NCI-H524 (cell line): ENCODE results near the gene INS.
"Not testable (repeated sequence)": the region's sequence is repeated elsewhere in the genome, so short reads cannot be mapped to it uniquely, and the experiment has no call there.

Experiments used
- DNase-seq, 2 experiments: peaks; one replicate each; lab custom pipeline; 2025; lab: John Stamatoyannopoulos, UW

The INS gene

DNA sequence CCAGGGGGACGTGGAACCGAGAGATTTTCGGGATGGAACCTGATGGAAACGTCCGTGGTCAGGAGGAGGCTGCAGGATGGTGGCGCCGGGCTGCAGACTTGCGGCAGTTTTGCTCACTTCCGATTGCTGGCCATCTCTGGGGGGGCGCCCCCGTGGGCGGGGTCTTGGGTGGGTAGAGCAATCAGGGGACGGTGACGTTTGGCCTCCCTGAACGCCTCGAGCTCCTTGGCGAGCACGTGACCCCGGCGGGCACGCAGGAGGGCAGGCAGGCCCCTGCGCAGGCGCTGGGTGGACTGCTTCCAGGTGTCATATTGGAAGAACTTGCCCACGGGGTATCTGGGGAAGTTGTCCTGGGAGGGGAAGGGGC, 28.2 kb downstream of the INS start:
- DNase-seq: peak in 1 of 2 experiments; percentile 6

DNA sequence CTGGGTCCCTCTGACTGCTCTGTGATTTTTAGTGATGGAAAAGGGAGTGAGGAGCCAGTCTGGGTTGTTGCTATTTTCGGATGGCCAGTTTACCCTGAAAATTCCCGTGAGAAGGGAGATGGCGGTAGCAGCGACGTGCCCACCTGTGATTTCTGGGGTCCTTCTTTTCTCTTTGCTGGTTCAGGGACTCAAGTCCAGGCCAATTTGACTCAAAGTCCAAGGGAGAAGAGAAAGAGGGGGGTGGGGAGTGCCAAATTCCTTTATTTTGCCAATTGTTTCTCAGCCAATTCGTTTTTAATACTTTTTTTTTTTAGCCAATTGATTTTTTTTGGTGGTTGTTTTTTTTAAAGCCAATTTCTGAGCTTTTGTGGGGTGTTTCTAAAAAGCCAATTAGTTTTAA, 28.8 kb downstream of the INS start:
- no peak for DNase-seq

DNA sequence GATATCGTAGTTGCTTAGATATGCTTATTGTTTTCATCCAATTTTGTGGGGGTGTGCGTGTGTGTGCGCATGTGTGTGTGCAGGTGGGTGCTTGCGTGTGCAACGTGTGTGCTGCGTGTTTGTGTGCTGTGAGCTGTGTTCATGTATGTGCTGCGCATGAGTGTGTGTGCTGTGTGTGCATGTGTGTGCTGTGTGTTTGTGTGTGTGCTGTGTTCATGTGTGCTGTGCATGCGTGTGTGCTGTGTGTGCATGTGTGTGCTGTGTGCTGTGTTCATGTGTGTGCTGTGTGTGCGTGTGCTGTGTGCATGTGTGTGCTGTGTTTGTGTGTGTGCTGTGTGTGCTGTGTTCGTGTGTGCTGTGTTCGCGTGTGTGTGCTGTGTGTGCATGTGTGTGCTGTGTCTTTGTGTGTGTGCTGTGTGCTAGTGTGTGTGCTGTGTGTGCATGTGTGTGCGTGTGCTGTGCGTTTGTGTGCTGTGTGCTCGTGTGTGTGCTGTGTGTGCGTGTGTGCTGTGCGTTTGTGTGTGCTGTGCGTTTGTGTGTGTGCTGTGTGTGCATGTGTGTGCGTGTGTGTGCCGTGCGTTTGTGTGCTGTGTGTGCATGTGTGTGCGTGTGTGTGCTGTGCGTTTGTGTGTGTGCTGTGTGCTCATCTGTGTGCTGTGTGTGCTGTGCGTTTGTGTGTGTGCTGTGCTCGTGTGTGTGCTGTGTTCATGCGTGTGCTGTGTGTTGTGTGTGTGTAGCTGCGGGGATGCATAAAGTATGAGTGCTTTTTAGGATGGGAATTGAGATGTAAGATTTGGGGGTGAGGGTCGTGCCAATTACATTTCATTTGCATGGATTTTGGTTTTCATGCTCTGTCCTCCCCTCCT, 29.4 kb downstream of the INS start:
- no peak for DNase-seq

DNA sequence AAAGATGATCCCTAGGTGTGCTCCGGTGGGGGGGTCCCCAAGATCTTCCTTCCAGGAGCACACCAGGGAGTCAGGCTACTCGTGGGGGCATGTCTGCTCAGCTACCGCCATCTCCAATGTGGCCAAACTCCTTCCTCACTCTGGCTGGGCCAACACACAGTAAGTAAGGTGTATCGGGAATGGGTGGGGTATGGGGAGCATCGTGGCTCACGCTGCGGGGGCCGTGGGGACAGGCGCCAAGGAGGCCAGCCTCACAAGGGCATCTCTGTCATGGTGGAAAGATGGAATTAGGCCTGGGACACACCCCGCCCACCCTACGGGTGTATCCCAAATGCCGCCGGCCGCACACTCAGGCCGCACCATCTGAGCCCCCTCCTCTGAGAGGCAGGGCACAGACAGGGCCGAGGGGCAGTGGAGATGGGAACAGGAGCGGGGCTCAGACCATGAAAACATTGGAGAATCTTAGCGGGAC, 30.1 kb downstream of the INS start:
- no peak for DNase-seq

DNA sequence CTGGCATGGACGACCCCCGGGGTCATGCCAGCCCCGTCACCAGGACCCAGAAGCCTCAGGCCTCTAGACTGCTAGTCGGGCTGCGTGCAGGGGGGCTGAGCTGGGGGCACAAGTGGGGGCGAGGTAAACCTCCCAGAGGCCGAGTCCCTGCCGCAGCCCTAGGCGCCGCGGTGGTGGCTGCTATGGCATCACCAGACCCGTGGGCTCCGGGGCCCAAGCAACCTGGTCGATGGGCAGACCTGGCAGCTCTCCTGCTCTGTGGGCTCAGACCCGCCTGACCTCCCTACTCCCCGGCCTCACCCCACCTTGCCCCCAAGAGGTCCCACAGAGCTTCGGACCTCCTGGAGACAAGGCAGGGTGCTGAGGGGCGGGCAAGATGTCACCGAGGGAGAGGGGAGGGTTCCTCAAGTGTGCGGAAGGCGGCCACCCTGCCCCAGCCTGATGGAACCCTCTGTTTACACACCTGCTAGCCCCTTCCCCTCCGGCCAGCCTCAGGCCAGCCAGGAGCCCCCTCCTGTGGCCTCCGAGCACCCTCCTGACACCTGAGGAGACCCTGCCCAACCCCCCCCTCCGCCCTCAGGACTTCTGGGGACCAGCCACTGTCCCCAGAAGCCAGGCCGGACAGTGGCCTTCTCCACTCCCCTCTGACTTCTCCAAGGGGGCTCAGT, 31.2 kb downstream of the INS start:
- no peak for DNase-seq

DNA sequence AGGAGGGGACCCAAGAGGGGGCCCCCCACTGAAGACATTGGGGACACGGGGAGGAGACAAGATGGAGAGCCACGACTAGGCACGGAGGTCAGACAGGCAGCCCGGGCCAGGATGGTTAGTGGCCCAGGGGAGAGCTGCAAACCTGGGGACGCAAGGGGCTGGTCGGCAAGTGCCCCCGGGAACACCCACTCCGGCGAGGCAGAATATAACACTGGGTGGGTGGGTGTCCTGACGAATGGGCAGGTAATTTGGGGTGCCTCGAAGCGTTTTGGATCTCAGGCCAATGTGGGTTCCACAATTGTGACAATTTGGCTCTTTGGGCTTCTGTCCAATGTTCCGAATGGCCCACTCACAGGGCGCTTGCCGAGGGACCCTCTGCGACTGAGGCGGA, 31.7 kb downstream of the INS start:
- DNase-seq: no peak

DNA sequence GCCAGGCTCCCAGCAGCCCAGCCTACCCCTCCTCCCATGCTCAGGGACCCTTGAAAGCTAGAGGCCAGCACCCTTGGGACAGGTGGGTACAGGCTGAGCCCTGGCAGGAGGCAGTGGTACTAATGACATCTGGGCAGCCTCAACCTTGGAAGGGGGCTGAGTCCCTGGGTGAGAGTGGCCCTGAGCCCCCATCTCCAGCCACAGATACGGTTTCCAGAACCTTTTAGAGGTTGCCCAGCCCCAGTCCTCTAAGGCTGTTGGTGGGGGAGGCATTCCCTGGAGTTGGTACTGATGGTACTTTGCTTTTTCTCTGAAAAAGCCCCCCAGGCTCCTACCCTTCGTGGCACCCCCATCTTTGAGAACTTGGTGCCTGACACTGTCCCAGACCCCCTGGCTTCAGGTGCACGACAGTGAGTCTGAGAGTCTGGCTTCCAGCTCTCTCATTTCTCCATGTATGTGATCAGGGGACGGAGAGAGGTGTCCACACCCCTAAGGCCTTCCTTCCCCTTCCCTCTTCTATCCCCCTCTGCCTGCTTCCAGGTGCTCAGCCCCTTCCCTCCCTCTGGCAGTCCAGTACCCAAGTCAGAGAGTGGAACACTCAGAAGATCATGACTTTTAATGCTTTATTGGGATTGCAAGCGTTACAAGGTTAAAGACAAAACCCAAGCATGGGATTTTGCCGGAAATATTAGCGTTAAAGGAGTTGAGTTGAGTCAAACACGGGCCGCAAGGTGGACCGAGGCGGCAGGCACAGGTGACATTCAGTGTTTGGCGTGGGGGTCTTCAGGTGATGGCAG, 32.3 kb downstream of the INS start:
- DNase-seq: no peak

DNA sequence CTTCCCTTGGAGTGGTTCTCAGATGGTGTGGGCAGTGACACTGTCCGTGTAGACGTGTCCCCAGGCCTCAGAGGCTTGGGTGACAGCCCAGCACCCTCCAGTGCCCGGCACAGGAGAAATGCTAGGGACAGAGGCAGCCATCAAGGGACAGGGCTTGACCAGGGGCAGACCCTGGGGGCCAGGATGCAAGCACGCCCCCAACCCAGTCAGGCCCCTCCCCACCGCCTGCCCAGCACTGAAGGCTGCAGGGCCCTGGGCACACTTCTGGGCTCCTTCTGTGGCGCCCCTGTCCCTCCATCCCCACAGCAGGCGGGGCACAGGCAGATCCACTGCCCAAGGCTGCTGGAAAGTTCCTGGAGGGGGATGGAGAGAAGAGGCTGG, 32.9 kb downstream of the INS start:
- no peak for DNase-seq

DNA sequence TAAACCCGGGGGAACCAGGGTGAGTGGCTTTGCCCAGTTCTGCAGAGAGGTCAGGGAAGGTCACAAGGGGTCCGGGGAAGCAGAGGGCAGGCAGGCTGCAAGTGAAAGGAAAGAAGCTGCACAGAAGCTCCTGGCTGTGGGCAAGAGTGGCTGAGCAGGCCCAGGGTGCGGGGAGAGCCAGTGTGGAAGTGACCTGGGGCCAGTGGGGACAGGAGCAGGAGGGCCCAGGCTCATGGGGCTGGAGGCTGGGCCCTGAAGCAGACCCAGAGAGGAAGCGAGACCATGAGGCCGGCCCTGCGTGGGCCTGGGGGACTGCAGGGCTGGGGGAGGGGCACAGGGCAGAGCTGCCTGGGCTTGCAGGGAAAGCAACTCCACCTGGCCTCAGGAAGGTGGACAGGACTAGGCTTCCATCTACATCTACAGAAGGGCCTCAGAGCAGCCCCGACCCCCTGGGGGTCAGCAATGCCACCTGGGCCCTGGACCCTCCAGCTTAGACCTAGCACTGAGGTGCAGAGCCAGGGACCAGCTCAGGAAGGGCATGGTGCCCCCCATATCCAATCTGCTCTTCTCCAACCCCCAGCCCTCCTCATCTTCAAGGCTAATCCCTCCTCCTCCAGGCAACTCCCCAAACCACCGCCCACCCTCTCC, 33.4 kb downstream of the INS start:
- no peak for DNase-seq

DNA sequence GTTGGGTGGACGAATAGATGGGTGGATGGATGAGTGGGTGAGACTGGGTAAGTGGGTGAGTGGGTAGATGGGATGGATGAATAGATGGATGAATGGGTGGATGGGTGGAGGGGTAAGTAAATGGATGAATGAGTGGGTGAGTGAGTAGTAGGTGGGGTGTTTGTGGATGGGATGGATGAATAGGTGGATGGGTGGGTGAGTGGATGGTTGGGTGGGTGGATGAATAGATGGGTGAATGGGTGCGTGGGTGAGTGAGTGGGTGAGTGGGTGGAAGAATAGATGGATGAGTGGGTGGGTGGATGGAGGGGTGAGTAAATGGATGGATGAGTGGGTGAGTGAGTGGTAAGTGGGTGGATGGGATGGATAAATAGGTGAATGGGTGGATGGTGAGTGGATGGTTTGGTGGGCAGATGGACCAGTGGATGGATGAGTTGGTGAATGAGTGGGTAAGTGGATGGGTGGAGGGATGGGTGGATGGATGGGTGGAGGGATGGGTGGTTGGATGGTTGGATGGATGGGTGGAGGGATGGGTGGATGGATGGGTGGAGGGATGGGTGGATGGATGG, 34.4 kb downstream of the INS start:
- no peak for DNase-seq

DNA sequence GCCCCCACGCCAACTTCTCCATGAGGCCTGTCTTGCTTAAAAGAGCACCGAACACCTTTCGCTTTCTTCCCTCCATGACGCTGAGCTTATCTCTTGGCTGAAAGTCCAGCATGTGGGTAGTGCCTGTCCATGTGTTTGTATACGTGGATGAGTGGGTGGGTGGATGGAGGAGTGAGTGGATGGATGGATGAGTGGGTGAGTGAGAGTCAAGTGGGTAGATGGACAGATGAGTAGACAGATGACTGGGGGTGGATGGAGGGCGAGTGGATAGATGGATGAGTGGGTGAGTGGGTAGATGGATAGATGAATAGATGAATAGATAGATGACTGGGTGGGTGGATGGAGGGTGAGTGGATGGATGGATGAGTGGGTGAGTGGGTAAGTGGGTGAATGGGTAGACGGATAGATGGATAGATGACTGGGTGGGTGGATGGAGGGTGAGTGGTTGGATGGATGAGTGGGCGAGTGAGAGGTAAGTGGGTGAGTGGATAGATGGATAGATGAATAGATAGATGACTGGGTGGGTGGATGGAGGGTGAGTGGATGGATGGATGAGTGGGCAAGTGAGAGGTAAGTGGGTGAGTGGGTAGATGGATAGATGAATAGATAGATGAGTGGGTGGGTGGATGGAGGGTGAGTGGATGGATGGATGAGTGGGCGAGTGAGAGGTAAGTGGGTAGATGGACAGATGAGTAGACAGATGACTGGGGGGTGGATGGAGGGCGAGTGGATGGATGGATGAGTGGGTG, 36.1 kb downstream of the INS start:
- not testable (repeated sequence) for DNase-seq

DNA sequence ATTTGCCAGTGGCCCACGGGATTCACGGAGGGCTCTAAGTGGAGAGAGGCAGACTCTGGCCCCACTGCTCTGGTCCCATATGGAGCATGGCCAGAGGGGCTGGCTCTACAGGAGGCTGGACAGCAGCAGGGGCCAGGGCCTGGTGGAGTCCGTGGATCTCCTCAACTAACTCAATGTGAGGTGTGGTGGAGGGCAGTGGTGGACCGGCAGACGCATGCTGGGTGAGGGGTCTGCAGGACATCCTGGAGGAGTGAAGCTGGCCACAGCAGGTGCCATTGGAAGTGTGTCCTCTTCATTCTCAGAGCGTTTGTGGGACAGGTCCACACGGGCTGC, 37.4 kb downstream of the INS start:
- no peak for DNase-seq

DNA sequence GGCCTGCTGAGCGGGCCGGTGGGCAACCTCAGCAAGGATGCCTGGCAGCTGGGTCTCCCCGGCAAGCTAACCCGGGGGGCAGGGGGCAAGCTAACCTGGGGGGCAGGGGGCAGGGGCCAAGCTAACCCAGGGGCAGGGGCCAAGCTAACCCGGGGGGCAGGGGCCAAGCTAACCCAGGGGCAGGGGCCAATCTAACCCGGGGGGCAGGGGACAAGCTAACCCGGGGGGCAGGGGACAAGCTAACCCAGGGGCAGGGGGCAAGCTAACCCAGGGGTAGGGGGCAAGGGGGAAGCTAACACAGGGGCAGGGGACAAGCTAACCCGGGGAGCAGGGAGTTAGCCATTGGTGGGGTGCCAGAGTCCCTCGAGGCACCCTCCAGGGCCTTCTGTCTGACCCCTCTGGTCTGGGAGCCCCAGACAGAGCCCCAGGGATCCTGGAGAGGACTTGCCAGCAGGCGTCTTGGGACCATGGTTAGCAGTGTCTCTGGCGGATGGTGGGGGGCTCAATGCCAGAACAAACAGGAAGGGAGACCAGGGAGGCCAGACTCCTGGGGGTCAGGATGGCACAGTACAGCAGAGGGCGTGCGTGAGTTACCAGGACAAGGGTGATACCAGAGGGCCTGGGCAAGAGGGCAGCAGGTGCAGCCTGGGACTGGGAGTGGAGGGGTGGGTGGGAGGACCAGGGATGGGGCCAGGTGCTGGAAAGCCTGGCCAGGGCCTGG, 37.9 kb downstream of the INS start:
- peak in 1 of 2 experiments; percentile 12 for DNase-seq

DNA sequence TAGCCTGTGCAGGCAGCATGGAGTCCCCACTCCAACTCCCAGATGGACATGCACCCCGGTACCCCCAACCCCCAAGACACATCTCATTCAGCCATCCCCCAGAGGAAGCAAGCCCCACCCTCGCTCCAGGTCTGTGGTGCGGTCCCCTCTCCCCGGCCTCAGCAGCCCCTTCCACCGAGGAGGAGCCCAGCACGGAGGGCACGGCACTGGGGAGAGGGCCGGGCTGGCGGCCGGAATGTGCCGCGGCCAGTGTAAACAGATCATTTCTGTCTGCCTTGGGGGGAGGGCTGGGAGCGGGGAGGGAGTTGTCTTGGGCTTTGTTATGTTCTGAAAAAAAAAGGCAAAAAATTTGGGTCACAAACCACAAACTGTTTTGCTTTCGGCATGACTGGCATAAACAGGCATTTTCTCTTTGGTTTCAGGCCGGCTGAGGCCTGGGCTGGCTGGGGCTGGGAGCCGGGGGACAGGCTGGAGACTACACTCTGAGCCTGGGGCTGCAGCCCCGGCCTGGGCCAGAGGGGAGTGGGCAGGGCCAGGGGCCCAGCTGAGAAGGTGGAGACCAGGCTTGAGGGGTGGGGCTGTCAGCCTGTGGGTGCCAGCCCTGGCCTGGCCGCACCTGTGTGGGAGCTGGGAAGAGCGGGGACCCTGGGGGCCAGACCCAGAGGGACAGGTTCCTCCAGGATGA, 38.6 kb downstream of the INS start:
- DNase-seq: no peak

DNA sequence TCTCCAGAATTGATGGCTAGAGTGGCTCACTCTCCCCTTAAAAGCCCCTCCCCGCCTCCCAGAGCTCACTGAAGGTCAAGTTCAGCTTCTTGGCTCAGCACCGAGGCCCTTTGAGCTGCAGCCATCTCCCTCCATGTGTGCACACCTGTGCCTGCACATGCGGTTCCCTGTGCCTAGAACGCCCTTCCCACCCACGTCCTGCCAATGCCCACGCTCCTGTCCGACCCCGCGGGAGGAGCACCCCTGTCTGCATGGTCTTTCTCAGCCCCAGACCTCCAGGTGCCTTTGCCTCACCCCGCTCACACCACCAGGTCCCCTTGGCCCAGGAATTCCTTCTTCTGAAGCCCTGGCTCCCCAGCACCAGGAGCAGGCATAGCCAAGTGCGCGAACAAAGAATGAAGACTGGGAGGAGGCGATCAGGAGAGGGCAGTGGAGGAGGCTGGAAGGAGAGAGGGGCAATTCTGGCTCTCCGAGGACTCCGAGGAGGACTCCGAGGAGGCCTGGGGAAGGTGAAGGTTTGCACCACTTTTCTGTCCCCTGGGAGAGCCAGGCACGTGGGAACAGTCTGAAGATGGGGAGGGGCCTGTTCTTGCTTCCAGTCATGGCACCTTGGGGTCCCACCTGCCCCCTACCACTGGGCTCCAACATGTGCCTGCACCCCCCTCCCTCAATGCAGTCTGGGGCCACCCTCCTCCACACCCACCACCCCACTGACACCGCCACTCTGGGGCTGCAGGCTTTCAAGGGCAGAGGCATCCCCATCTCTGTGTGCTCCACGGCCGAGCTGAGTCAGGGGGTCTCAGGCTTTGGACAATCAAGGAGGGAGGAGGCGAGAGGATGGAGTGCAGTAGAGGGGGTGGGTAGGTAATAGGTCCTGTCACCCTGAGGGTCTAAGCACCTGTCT, 39.5 kb downstream of the INS start:
- no peak for DNase-seq

DNA sequence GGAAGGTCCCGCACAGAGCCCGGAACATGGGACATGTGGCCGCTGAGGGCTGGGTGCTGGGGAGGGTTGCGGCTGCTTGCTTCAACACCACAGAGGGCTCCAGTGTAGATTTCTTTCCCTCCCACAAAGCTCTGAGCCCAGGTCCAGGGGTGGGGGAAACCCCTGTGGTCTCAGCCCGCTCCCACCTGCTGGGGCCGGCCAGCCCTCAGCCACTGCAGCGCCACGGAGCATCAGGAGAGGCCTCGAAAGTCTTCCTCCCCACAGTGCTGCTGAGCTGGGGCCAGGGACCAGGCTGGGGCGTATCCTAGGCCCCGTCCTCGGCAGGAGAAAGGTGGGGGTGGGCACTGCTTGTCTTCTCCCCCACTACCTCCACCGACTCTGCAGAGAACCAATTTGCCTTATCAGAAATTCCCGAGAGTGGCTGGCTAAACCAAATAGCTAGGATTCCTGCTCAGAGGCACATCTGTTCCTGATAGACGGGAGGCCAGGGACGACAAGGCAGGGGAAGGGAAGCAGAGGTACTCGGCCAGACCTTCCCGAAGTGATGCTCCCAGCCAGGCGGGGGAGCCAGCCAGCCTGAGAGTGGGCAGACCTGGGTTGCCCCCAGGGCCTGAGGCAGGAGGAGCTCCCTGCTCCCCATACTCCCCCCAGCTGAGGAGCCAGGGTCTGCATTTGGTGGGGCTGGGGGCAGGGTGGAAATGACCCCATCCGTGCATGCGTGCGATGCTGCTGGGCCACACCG, 40.5 kb downstream of the INS start:
- DNase-seq: no peak

DNA sequence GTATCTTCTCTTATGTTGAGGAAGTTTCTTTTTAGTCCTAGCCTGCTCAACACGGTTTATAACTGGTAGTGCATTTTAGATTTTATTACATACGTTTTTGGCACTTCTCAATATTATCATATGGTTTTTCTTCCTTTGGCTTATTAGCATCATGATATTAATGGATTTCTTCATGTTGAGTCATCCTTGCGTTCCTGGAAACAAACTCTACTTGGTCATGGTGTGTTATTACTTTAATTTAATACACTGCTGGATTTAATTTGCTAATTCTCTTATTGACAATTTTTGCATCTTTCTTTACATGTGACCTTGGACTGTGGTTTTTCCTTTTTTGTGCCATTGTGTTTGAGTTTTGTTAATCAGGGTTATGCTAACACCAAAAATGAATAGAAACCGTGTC, 42.3 kb downstream of the INS start:
- DNase-seq: no peak

DNA sequence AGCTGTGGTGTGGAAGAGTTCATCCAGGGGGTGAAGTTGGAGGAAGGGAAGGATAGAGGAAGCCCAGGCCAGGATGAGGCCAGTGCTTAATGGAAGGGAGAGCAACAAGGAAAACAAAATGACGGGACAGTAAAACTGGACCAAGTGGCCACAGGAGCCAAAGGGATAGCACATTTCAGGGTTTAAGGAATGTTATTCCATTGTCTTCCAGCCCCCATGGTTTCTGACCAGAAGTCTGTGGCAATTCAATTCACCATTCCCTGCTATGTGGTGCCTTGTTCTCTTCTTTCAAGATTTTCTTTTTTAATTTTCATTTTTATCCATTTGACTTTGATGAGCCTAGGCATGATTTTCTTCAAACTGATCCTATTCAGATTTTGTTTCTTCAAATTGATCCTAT, 44.3 kb downstream of the INS start:
- DNase-seq: no peak
